Mucosa of descending colon (tissue), 3 donors: ENCODE data around the gene CCDC187. TPM values are rescaled to one million over a fixed set of nuclear protein-coding genes. Genes with fewer than 3 reads are reported as not detected.

ENCODE experiments used
- ATAC-seq: fragments of 200-7000 bp; cut with Tn5 transposase; one replicate; pipeline ENCODE4 v1.9.1; 2020; ENCODE audit warnings: mild to moderate bottlenecking, moderate library complexity
- DNase-seq, 3 donors: peaks; one replicate each; pipeline ENCODE4 v3.0.0-alpha.2; 2020
- H3K36me3 ChIP-seq: fragments of 200-600 bp; one replicate; pipeline ENCODE4 v1.8.0; 2021; ENCODE audit warnings: low read depth, mild to moderate bottlenecking
- H3K4me1 ChIP-seq: fragments of 200-600 bp; one replicate; pipeline ENCODE4 v1.8.0; 2021; ENCODE audit warnings: low read depth, mild to moderate bottlenecking
- H3K4me3 ChIP-seq: fragments of 200-600 bp; one replicate; pipeline ENCODE4 v1.8.0; 2021; ENCODE audit warnings: mild to moderate bottlenecking
- H3K9me3 ChIP-seq: fragments of 200-600 bp; one replicate; pipeline ENCODE4 v1.8.0; 2021; ENCODE audit warnings: mild to moderate bottlenecking
- CTCF ChIP-seq: fragments of 200-600 bp; IDR thresholded peaks from one replicate; pipeline ENCODE4 v1.8.0; 2022; ENCODE audit warnings: antibody characterized with exemption, mild to moderate bottlenecking
- intact Hi-C, 2 donors: fragments of 100-400 bp; cut with DNase I in 1 of 2; cut with micrococcal nuclease in 1 of 2; formaldehyde crosslinking; loops; one replicate each; pipeline versions ENCODE4 v1.11.0 to v1.11.1; 2022; cut with DNase I, micrococcal nuclease
- total RNA-seq, 3 donors: library from RNA; stranded (reverse); fragmentation: NEBNext Ultra II Directional in 2 of 3; extraction: Animal tissue kit (Norgen Biotek cat#: 25700) in 2 of 3; gene quantifications; one replicate each; pipeline versions ENCODE4 v1.2.1 to v1.2.4, GENCODE V29; 2021 to 2023
- donor health status: DM: no; HTN: no; CAD: no; lungs with moderate emphysema.
- donor health status: DM: no; HTN: no; CAD: no.
- donor health status: DM: no; HTN: yes; CAD: no.

Gene CCDC187
- total RNA-seq, 3 donors from 2014 or later = 0.19 to 0.93 (median 0.48) TPM

GRCh38 chr9:136262671-136263178 lies 41.2 kb downstream of the CCDC187 start:
- no peak for ATAC-seq
- intact Hi-C loops = no loop called here
- Histone ChIP-seq H3K9me3 (no peaks in the 10 kb centered on the region), H3K36me3 (no peaks in the 10 kb centered on the region), H3K4me1 (peaks cover 5% of the 10 kb centered on the region), H3K4me3 (no peak overlapping the region)
- TF ChIP-seq CTCF = no peak
- DNase-seq = no peak

GRCh38 chr9:136261686-136262430 lies 42.0 kb downstream of the CCDC187 start:
- DNase-seq (no peak), ATAC-seq (no peak)
- TF ChIP-seq CTCF = no peak
- no peak overlapping the region for H3K4me3 ChIP-seq
- no peaks in the 10 kb centered on the region for H3K4me1 ChIP-seq
- H3K9me3 ChIP-seq = no peaks in the 10 kb centered on the region
- intact Hi-C loops = no loop called here
- no peaks in the 10 kb centered on the region for H3K36me3 ChIP-seq

- ATAC-seq (no peak), DNase-seq (no peak)
- H3K36me3 ChIP-seq = no peaks in the 10 kb centered on the region
- TF ChIP-seq CTCF = no peak
- H3K4me1 ChIP-seq = no peaks in the 10 kb centered on the region
- H3K9me3 ChIP-seq = no peaks in the 10 kb centered on the region
- H3K4me3 ChIP-seq = no peak overlapping the region
- intact Hi-C loops = no loop called here
These were observed 42.9 kb downstream of the CCDC187 start for GRCh38 chr9:136260936-136261472.

GRCh38 chr9:136260521-136260920 lies 43.4 kb downstream of the CCDC187 start:
- TF ChIP-seq CTCF = no peak
- no peaks in the 10 kb centered on the region for H3K9me3 ChIP-seq
- intact Hi-C loops = no loop called here
- H3K4me1 ChIP-seq = no peaks in the 10 kb centered on the region
- no peak overlapping the region for H3K4me3 ChIP-seq
- ATAC-seq (no peak), DNase-seq (no peak)
- no peaks in the 10 kb centered on the region for H3K36me3 ChIP-seq

GRCh38 chr9:136259836-136260235 lies 44.1 kb downstream of the CCDC187 start:
- intact Hi-C loops = no loop called here
- DNase-seq (no peak), ATAC-seq (no peak)
- Histone ChIP-seq H3K4me3 (no peak overlapping the region), H3K36me3 (no peaks in the 10 kb centered on the region), H3K4me1 (no peaks in the 10 kb centered on the region), H3K9me3 (no peaks in the 10 kb centered on the region)
- no peak for TF ChIP-seq CTCF
